HEK293 (cell line): Measurements from ENCODE around the gene CDC73.

ENCODE experiments used
- PRDM1 ChIP-seq: fragments of 450-650 bp; formaldehyde crosslinking; IDR thresholded peaks from 2 replicates; pipeline ENCODE4; 2016; ENCODE audit warnings: missing biosample characterization, missing genetic modification characterization
- ZFP37 ChIP-seq: fragments of 450-650 bp; formaldehyde crosslinking; IDR thresholded peaks from 2 replicates; pipeline ENCODE4 v1.5.1; 2016; ENCODE audit warnings: missing biosample characterization, missing genetic modification characterization
- ZNF76 ChIP-seq: fragments of 450-650 bp; formaldehyde crosslinking; IDR thresholded peaks from 2 replicates; pipeline ENCODE4; 2016; ENCODE audit warnings: low read depth, missing biosample characterization, missing genetic modification characterization, borderline replicate concordance
- TF ChIP-seq, protein P1 (sequence below): fragments of 450-650 bp; formaldehyde crosslinking; IDR thresholded peaks from 2 replicates; pipeline ENCODE4 v1.5.1; 2016; ENCODE audit warnings: missing biosample characterization, missing genetic modification characterization
- TF ChIP-seq, protein P2 (sequence below): fragments of 450-650 bp; formaldehyde crosslinking; IDR thresholded peaks from 2 replicates; pipeline ENCODE4 v1.5.1; 2017; ENCODE audit warnings: missing biosample characterization, mild to moderate bottlenecking, missing genetic modification characterization, moderate library complexity
- TF ChIP-seq, protein P3 (sequence below): fragments of 450-650 bp; formaldehyde crosslinking; IDR thresholded peaks from 2 replicates; pipeline ENCODE4 v1.5.1; 2017; ENCODE audit warnings: missing biosample characterization, missing genetic modification characterization

DNA sequence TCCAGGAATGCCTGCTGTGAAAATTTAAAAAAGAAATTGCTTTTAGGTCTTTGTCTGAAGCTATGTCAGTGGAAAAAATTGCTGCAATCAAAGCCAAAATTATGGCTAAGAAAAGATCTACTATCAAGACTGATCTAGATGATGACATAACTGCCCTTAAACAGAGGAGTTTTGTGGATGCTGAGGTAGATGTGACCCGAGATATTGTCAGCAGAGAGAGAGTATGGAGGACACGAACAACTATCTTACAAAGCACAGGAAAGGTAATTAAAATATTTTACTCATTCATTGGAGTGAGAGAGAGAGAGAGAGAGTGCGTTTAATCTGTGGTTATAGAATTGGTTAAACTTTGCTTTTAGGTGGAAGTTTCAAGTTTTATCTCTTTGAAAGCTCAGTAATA, 20.0 kb downstream of the CDC73 start:
- TF ChIP-seq, protein P1, sequence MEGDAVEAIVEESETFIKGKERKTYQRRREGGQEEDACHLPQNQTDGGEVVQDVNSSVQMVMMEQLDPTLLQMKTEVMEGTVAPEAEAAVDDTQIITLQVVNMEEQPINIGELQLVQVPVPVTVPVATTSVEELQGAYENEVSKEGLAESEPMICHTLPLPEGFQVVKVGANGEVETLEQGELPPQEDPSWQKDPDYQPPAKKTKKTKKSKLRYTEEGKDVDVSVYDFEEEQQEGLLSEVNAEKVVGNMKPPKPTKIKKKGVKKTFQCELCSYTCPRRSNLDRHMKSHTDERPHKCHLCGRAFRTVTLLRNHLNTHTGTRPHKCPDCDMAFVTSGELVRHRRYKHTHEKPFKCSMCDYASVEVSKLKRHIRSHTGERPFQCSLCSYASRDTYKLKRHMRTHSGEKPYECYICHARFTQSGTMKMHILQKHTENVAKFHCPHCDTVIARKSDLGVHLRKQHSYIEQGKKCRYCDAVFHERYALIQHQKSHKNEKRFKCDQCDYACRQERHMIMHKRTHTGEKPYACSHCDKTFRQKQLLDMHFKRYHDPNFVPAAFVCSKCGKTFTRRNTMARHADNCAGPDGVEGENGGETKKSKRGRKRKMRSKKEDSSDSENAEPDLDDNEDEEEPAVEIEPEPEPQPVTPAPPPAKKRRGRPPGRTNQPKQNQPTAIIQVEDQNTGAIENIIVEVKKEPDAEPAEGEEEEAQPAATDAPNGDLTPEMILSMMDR: no peak
- TF ChIP-seq ZNF76 (tag by site-specific recombination) (no peak), PRDM1 (no peak), ZFP37 (tag by site-specific recombination) (no peak)
- TF ChIP-seq, protein P2, sequence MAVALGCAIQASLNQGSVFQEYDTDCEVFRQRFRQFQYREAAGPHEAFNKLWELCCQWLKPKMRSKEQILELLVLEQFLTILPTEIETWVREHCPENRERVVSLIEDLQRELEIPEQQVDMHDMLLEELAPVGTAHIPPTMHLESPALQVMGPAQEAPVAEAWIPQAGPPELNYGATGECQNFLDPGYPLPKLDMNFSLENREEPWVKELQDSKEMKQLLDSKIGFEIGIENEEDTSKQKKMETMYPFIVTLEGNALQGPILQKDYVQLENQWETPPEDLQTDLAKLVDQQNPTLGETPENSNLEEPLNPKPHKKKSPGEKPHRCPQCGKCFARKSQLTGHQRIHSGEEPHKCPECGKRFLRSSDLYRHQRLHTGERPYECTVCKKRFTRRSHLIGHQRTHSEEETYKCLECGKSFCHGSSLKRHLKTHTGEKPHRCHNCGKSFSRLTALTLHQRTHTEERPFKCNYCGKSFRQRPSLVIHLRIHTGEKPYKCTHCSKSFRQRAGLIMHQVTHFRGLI (tag by site-specific recombination): no peak
- TF ChIP-seq, protein P3, sequence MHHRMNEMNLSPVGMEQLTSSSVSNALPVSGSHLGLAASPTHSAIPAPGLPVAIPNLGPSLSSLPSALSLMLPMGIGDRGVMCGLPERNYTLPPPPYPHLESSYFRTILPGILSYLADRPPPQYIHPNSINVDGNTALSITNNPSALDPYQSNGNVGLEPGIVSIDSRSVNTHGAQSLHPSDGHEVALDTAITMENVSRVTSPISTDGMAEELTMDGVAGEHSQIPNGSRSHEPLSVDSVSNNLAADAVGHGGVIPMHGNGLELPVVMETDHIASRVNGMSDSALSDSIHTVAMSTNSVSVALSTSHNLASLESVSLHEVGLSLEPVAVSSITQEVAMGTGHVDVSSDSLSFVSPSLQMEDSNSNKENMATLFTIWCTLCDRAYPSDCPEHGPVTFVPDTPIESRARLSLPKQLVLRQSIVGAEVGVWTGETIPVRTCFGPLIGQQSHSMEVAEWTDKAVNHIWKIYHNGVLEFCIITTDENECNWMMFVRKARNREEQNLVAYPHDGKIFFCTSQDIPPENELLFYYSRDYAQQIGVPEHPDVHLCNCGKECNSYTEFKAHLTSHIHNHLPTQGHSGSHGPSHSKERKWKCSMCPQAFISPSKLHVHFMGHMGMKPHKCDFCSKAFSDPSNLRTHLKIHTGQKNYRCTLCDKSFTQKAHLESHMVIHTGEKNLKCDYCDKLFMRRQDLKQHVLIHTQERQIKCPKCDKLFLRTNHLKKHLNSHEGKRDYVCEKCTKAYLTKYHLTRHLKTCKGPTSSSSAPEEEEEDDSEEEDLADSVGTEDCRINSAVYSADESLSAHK (tag by site-specific recombination): no peak
